Stimulated activated CD4-positive, alpha-beta T cell treated with anti-CD3 and anti-CD28 coated beads, Interleukin-1b, Interleukin-23, amount 100 ng/mL, for 1 hour (primary cell): ENCODE measurements around the gene SNN.

Source experiments
- DNase-seq, 2 donors: peaks; one replicate each; pipeline ENCODE4 v3.0.0-alpha.2; 2020; ENCODE audit warnings: low read depth in 2 of 2

SNN gene

GRCh38 chr16:11667824-11668622 is at the start of gene SNN:
Gene SNN (plus strand): TSS chr16:11668455. CDS start chr16:11676060, 7,605 bp downstream.
- DNase-seq = peak; percentile 54 to 79

- no peak for DNase-seq
Observed at GRCh38 chr16:11619327-11619851, 48.9 kb upstream of the SNN start.

GRCh38 chr16:11620243-11621003 is 47.8 kb upstream of the SNN start:
- DNase-seq = no peak

DNA sequence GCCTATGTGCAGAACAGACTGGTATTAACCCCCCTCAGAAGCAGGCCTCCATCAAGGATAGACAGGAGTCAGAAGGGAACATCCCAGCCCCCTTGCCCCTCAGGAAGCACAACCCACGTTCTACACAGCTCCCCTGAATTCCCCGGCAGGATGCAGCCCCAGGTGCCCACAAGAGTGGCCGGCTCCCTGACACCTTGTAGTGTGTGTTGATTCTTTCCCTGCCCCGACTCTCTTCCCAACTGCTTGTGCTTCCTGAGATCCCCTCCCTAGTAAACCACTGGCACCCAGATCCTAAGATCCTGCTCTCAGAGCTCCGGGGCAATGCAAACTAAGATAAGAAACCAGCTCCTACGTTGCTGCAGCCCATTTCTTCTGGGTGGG is 46.7 kb upstream of the SNN start:
- DNase-seq = no peak

DNA sequence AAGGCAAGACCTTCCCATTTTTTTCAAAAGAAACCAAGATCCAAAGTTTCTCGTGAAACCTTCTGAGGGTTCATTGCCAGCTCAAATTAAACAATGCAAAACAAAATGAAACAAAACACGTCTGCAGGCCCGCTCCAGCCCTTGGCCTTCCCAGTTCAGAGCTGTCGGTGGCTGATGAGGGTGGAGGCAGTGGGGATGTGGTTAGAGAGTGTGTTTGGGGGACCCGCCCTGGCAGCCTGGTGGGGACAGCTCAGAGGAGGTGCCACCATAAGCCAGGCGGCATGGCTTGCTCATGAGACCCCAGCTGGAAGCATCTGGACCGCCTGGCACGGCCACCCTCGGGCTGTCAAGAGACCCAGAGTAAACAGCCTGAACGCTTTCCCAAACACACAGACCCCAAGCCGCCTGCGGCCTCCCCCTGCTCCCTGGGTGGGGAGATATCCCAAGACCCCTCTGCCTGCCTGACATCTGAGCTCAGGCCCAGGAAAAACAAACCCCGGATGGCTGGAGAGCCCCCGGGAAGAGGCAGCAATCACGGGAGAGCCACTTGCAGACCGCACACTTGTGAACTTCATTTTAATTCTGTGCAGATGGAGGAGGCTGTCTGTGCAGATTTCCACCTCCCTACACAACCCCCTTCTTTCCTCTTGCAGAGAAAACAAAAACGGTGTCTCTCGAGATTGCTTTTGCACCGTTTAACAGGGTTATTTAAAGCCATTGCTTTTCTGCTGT is 46.2 kb upstream of the SNN start:
- peak in 1 of 2 donors; percentile 41 for DNase-seq

DNA sequence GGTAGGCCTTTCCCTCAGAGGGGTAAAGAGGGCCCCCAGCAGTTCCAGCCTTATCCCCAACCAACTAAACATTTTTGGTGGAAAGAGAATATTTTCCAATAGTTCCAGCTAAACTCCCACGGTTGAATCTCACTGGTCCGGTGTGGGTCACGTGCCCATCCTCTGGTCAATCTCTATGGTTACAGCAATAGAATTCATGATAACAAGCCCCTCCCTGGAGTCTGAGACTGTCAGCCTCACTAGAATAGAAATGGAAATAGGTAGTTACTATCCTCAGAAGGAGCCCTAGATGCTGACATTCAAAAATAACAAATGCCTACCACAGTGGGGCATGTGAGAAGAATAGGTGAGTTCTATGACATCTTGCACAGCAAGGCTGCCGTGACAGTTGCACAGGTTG is 44.0 kb upstream of the SNN start:
- no peak for DNase-seq

DNA sequence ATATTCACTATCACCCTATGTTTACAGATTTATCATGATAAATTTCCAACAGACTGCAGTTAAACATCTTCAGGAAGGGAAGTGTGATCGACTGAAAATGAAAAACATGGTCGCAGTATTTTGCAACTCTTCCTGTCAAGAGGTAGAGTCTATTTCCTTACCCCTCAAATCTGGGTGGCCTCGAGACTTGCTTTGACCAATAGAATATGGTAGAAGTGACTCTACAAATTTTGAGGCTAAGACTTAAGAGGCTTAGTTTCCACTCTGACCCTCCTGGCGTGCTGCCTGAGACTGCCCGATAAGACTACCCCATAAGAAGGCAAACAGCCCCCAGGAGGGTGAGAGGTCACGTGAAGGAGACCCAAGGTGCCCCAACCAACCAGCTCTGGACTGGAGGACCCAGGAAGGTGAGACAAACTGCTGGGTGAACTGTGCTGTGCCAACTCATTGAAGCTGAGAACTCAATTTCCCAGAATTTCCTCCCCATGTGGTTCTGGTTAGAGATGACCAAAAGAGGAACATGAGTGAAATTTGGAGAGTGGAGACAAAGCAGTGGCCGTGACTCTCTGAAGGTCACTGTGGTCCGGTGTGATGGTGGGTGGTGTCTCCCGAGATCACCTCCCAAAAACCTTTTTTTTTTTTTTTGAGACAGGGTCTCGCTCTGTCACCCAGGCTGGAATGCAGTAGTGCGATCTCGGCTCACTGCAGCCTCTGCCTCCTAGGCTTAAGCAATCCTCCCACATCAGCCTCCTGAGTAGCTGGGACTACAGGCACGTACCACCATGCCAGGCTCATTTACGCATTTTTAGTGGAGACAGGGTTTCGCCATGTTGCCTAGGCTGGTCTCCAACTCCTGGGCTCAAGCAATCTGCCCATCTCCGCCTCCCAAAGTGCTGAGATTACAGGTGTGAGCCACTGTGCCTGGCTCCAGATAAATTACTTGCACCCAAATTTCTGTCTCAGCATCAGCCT is 43.3 kb upstream of the SNN start:
- DNase-seq = no peak

GRCh38 chr16:11625769-11626168 is 42.5 kb upstream of the SNN start:
- no peak for DNase-seq

- no peak for DNase-seq
Observed at GRCh38 chr16:11626657-11627291, 41.5 kb upstream of the SNN start.

- DNase-seq = no peak
Observed at GRCh38 chr16:11627292-11627663, 41.0 kb upstream of the SNN start.

GRCh38 chr16:11627822-11628457 is 40.3 kb upstream of the SNN start:
- DNase-seq = no peak

GRCh38 chr16:11629071-11630030 is 38.9 kb upstream of the SNN start:
- no peak for DNase-seq

GRCh38 chr16:11630046-11630767 is 38.0 kb upstream of the SNN start:
- no peak for DNase-seq

GRCh38 chr16:11630768-11631056 is 37.5 kb upstream of the SNN start:
- DNase-seq = no peak

DNA sequence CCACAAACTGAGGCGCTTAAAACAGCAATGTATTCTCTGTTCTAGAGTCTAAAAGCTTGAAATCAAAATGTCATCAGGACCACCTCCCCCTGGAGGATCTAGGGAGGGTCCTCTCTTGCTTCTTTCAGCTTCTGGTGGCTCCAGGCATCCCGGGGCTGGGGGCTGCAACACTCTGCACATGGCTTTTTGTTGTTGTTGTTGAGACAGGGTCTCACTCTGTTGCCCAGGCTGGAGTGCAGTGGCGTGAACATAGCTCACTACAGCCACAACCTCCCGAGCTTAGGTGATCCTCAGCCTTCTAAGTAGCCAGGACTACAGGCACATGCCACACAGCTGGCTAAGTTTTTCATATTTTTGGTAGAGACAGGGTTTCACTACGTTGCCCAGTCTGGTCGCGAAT is 37.0 kb upstream of the SNN start:
- no peak for DNase-seq

DNA sequence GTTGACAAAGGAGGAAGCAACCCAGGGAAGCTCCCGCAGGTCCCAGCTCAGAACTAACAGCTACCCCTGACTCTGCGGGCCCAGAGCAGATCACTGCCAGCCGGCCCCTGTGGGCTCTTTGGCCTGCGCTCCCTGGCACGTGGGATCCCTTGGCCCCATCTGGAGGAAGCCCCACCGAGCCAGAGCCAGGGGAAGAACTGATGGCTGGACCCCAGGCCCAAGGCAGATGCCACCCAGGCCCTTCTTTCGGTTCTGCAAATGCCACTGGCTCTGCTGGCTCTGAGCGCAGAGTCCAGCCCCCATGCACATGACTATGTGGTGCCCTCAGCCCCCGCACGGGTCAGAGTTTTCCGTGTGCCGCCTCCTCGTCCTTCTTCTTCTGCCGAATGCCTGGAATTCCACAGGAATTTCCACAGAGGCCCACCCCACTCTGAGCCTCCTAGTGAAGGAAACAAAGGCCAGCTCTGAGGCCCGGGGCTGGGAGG is 35.8 kb upstream of the SNN start:
- DNase-seq = no peak

DNA sequence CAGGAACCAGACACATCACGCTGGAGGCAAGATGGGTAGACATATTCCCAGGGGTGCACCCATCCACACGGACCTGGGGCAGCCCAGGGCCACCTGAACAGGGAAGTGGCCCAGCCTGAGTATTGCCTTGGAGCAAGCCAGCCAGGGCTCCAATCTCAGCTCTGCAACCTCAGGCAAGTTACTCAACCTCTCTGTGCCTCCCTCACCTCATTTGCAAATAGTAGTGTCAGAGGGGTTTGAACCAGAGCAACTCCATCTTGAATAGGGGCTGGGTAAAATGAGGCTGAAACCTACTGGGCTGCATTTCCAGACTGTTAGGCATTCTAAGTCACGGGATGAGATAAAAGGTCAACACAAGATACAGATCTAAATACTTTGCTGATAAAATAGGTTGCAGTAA is 35.1 kb upstream of the SNN start:
- no peak for DNase-seq

GRCh38 chr16:11634312-11634711 is 33.9 kb upstream of the SNN start:
- DNase-seq = no peak
